Activated CD8-positive, alpha-beta memory T cell treated with anti-CD3 and anti-CD28 coated beads for 36 hours (primary cell): ENCODE measurements around the gene HSPA1L. TPM values are rescaled to one million over a fixed set of nuclear protein-coding genes. Genes with fewer than 3 reads are reported as not detected.
"Not testable (repeated sequence)": the region's sequence is repeated elsewhere in the genome, so short reads cannot be mapped to it uniquely, and the experiment has no call there.

Experiments used
- CTCF ChIA-PET: fragments of 350-600 bp; sonication (Branson Sonifier 250); formaldehyde crosslinking; loops from one replicate; lab custom pipeline; 2021; ENCODE audit warnings: antibody characterized with exemption; lab: Charles Lee
- POLR2A ChIA-PET: fragments of 350-600 bp; sonication (Branson Sonifier 250); formaldehyde crosslinking; loops from one replicate; lab custom pipeline; 2021; ENCODE audit warnings: antibody characterized with exemption; lab: Charles Lee
- total RNA-seq, 2 experiments: library from RNA; stranded (reverse); gene quantifications; one replicate each; pipeline ENCODE4 v1.2.3, GENCODE V29; 2021

Gene HSPA1L
- total RNA-seq, 2 experiments from 2014 or later, result 2.6 to 2.7 TPM

GRCh38 chr6:31823592-31824196, 8.6 kb upstream of the HSPA1L start:
- CTCF ChIA-PET, result interaction anchor here (2.2 kb wide), 1 partner anchor 7 kb away, joined by 9 read pairs; no protein-coding TSS in a partner anchor
- POLR2A ChIA-PET, result interaction anchor here (2.4 kb wide), 1 partner anchor 11 kb away, joined by 10 read pairs; no protein-coding TSS in a partner anchor

GRCh38 chr6:31822036-31822821, 7.1 kb upstream of the HSPA1L start:
- ChIA-PET POLR2A (interaction anchor here (1.4 to 2.4 kb wide), 2 partner anchors 9 to 10 kb away, joined by 3 to 10 read pairs; no protein-coding TSS in a partner anchor), CTCF (interaction anchor here (1.0 to 2.2 kb wide), 6 partner anchors 8 to 164 kb away, joined by 3 to 9 read pairs (median 4); partner anchors contain the start of gene LSM2)

- ChIA-PET CTCF (interaction anchor here (1.8 to 2.2 kb wide), 3 partner anchors 9 to 10 kb away, joined by 4 to 9 read pairs (median 5); no protein-coding TSS in a partner anchor), POLR2A (interaction anchor here (1.4 to 2.4 kb wide), 2 partner anchors 8 to 11 kb away, joined by 3 to 10 read pairs; no protein-coding TSS in a partner anchor)
Measured at GRCh38 chr6:31821301-31822035, 6.4 kb upstream of the HSPA1L start.

GRCh38 chr6:31820399-31820798, 5.3 kb upstream of the HSPA1L start:
- CTCF ChIA-PET, result interaction anchor here (0.7 to 1.0 kb wide), 2 partner anchors 181 to 240 kb away, joined by 3 to 5 read pairs; no protein-coding TSS in a partner anchor
- POLR2A ChIA-PET, result not testable (repeated sequence)

GRCh38 chr6:31819871-31820299, 4.8 kb upstream of the HSPA1L start:
- CTCF ChIA-PET, result interaction anchor here (0.7 to 1.0 kb wide), 3 partner anchors 95 to 240 kb away, joined by 3 to 5 read pairs (median 3); no protein-coding TSS in a partner anchor
- POLR2A ChIA-PET, result no interaction called here

GRCh38 chr6:31817929-31818511, 2.9 kb upstream of the HSPA1L start:
- ChIA-PET POLR2A (interaction anchor here (0.6 to 1.4 kb wide), 4 partner anchors 9 to 166 kb away, joined by 3 to 4 read pairs (median 4); partner anchors contain the start of genes BAG6 and LSM2), CTCF (interaction anchor here (1.0 to 1.7 kb wide), 2 partner anchors 10 to 20 kb away, joined by 3 to 6 read pairs; partner anchors contain the start of gene HSPA1B)

GRCh38 chr6:31817133-31817928, 2.2 kb upstream of the HSPA1L start:
- CTCF ChIA-PET, result interaction anchor here (1.0 to 1.7 kb wide), 2 partner anchors 10 to 20 kb away, joined by 3 to 6 read pairs; partner anchors contain the start of gene HSPA1B
- POLR2A ChIA-PET, result interaction anchor here (0.6 to 1.4 kb wide), 3 partner anchors 9 to 165 kb away, joined by 3 to 4 read pairs (median 3); partner anchors contain the start of genes BAG6 and LSM2

- CTCF ChIA-PET, result interaction anchor here (1.6 to 2.1 kb wide), 3 partner anchors 9 to 19 kb away, joined by 4 to 8 read pairs (median 7); partner anchors contain the start of genes HSPA1B and VARS1
- POLR2A ChIA-PET, result interaction anchor here (1.0 to 2.6 kb wide), 6 partner anchors 8 to 273 kb away, joined by 3 to 12 read pairs (median 4); partner anchors contain the start of genes DDAH2, HSPA1B and LSM2
Measured at GRCh38 chr6:31814677-31815024, 432 bp downstream of the HSPA1L start.

GRCh38 chr6:31813465-31813849, 1.6 kb downstream of the HSPA1L start:
- ChIA-PET CTCF (interaction anchor here (1.2 to 2.1 kb wide), 2 partner anchors 9 to 13 kb away, joined by 5 to 8 read pairs; partner anchors contain the start of gene HSPA1B), POLR2A (interaction anchor here (0.6 to 2.6 kb wide), 9 partner anchors 8 to 236 kb away, joined by 3 to 12 read pairs (median 4); partner anchors contain the start of gene HSPA1B)

GRCh38 chr6:31811645-31812044, 3.4 kb downstream of the HSPA1L start:
- CTCF ChIA-PET, result interaction anchor here (1.2 kb wide), 1 partner anchor 10 kb away, joined by 4 read pairs; no protein-coding TSS in a partner anchor
- POLR2A ChIA-PET, result interaction anchor here (0.6 to 2.4 kb wide), 2 partner anchors 11 to 15 kb away, joined by 3 to 10 read pairs; partner anchors contain the start of gene HSPA1B

GRCh38 chr6:31808599-31808998, 6.5 kb downstream of the HSPA1L start:
- CTCF ChIA-PET, result not testable (repeated sequence)
- POLR2A ChIA-PET, result interaction anchor here (0.6 kb wide), 1 partner anchor 9 kb away, joined by 3 read pairs; no protein-coding TSS in a partner anchor

GRCh38 chr6:31806470-31807272, 8.4 kb downstream of the HSPA1L start, which contains the start of gene LSM2:
TSS of gene LSM2 (minus strand) at chr6:31806966. CDS start at chr6:31806757, 209 bp downstream.
- ChIA-PET POLR2A (interaction anchor here (0.6 to 3.1 kb wide), 13 partner anchors 8 to 1184 kb away, joined by 3 to 20 read pairs (median 4); partner anchors contain the start of genes GPANK1, HSPA1A, HSPA1B and HSPA1L), CTCF (interaction anchor here (0.6 to 2.0 kb wide), 10 partner anchors 9 to 1518 kb away, joined by 3 to 10 read pairs (median 4); partner anchors contain the start of genes HSPA1B and VARS1)

- ChIA-PET POLR2A (interaction anchor here (0.7 to 3.1 kb wide), 9 partner anchors 8 to 142 kb away, joined by 3 to 20 read pairs (median 3); partner anchors contain the start of genes GPANK1, HSPA1B, VARS1 and VWA7), CTCF (interaction anchor here (1.0 to 2.0 kb wide), 6 partner anchors 8 to 76 kb away, joined by 4 to 10 read pairs (median 4); partner anchors contain the start of genes HSPA1A, HSPA1L and VARS1)
Measured at GRCh38 chr6:31805939-31806469, 9.1 kb downstream of the HSPA1L start.

- POLR2A ChIA-PET, result interaction anchor here (0.6 to 0.7 kb wide), 2 partner anchors 136 to 148 kb away, joined by 3 to 7 read pairs; no protein-coding TSS in a partner anchor
- CTCF ChIA-PET, result interaction anchor here (0.7 to 0.8 kb wide), 2 partner anchors 16 to 28 kb away, joined by 3 to 7 read pairs; no protein-coding TSS in a partner anchor
Measured at GRCh38 chr6:31801031-31801927, 13.8 kb downstream of the HSPA1L start.
